ENCODE data around the gene ANGEL2. TPM values are rescaled to one million over a fixed set of nuclear protein-coding genes. Genes with fewer than 3 reads are reported as not detected.

ANGEL2 gene
- total and polyA plus RNA-seq, 2 of the 4 experiments (the other 2 are of a cell fraction): 13.4 to 44.1 TPM

DNA sequence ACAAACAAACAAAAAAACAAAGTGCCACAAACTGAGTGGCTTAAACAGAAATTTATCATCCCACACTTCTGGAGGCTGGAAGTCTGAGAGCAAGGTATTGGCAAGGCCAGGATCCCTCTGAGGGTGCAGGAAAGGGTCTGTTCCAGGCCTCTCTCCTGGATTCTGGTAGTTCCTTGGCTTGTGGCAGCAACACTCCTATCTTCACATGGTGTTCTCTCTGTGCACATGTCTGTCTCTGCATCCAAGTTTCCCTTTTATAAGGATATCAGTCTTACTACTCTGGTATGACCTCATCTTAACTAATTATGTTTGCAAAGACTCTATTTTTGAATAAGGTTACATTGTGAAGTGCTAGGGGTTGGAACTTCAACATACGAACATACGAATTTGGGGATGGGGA is 70.6 kb downstream of the ANGEL2 start:
- no peak overlapping the region for H3K23ac ChIP-seq (ENCODE audit: low read depth, low read length)
- no peak overlapping the region for H2AK5ac ChIP-seq (ENCODE audit: low read depth, low read length)
- no peak overlapping the region for H3K4ac ChIP-seq (ENCODE audit: low read depth, low read length)
- no peak overlapping the region for H2BK15ac ChIP-seq (ENCODE audit: low read depth, low read length)
- no peak overlapping the region for H3K4me3 ChIP-seq (ENCODE audit: insufficient read depth, low read depth, low read length)
- H3K9me3 ChIP-seq (ENCODE audit: control insufficient read depth, insufficient read depth, low read length): peaks cover 6% of the 10 kb centered on the region
- H2AK9ac ChIP-seq (replicated peaks; ENCODE audit: low read depth, low read length, poor library complexity): no peak overlapping the region
- peaks cover 7% of the 10 kb centered on the region; the same call in 1 of the 2 replicates for H3K27me3 ChIP-seq (ENCODE audit: control insufficient read depth, insufficient read depth, low read length)
- dilution Hi-C loops (cut with HindIII; ENCODE audit: low sequenced_read_pairs, unreplicated experiment): no loop called here
- H3K4me2 ChIP-seq (ENCODE audit: low read depth, low read length): no peak overlapping the region
- H3K18ac ChIP-seq (ENCODE audit: low read depth, low read length): no peak overlapping the region
- no peak overlapping the region for H2BK5ac ChIP-seq (ENCODE audit: low read depth, low read length, poor library complexity, severe bottlenecking)
- H2BK120ac ChIP-seq (ENCODE audit: low read depth, low read length): no peak overlapping the region
- no peak overlapping the region for H4K5ac ChIP-seq (ENCODE audit: low read depth, low read length)
- ChIA-PET POLR2A (ENCODE audit: unreplicated experiment) (no interaction called here), CTCF (no interaction called here)
- no peaks in the 10 kb centered on the region for H4K20me1 ChIP-seq (ENCODE audit: insufficient read depth, low read length)
- TF ChIP-seq NFE2L2 (IDR thresholded peaks at IDR 0.05; ENCODE audit: low read depth, low read length) (no peak), BHLHE40 (IDR thresholded peaks at IDR 0.05; ENCODE audit: low read depth, low read length) (no peak), MAZ (IDR thresholded peaks at IDR 0.05; ENCODE audit: borderline replicate concordance, low read depth, low read length) (no peak), CEBPB (IDR thresholded peaks at IDR 0.05; ENCODE audit: low read depth, low read length) (no peak), FOS (IDR thresholded peaks at IDR 0.05; ENCODE audit: low read depth, low read length) (no peak), CHD1 (IDR thresholded peaks at IDR 0.05; ENCODE audit: low read depth, low read length) (no peak), MAFK (IDR thresholded peaks at IDR 0.05; ENCODE audit: low read depth, low read length) (no peak), POLR2A (IDR thresholded peaks at IDR 0.05; ENCODE audit: low read depth, low read length) (no peak), SMC3 (IDR thresholded peaks at IDR 0.05; ENCODE audit: low read depth, low read length) (no peak), RCOR1 (IDR thresholded peaks at IDR 0.05; ENCODE audit: insufficient replicate concordance, low read length) (no peak), RAD21 (IDR thresholded peaks at IDR 0.05; ENCODE audit: low read length) (no peak), MXI1 (IDR thresholded peaks at IDR 0.05; ENCODE audit: borderline replicate concordance, low read depth, low read length) (no peak), RFX5 (IDR thresholded peaks at IDR 0.05; ENCODE audit: low read depth, low read length) (no peak)
- TF ChIP-seq, protein P1, sequence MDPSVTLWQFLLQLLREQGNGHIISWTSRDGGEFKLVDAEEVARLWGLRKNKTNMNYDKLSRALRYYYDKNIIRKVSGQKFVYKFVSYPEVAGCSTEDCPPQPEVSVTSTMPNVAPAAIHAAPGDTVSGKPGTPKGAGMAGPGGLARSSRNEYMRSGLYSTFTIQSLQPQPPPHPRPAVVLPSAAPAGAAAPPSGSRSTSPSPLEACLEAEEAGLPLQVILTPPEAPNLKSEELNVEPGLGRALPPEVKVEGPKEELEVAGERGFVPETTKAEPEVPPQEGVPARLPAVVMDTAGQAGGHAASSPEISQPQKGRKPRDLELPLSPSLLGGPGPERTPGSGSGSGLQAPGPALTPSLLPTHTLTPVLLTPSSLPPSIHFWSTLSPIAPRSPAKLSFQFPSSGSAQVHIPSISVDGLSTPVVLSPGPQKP (IDR thresholded peaks at IDR 0.05; ENCODE audit: borderline replicate concordance, low read depth, low read length): no peak
- TF ChIP-seq, protein P2, sequence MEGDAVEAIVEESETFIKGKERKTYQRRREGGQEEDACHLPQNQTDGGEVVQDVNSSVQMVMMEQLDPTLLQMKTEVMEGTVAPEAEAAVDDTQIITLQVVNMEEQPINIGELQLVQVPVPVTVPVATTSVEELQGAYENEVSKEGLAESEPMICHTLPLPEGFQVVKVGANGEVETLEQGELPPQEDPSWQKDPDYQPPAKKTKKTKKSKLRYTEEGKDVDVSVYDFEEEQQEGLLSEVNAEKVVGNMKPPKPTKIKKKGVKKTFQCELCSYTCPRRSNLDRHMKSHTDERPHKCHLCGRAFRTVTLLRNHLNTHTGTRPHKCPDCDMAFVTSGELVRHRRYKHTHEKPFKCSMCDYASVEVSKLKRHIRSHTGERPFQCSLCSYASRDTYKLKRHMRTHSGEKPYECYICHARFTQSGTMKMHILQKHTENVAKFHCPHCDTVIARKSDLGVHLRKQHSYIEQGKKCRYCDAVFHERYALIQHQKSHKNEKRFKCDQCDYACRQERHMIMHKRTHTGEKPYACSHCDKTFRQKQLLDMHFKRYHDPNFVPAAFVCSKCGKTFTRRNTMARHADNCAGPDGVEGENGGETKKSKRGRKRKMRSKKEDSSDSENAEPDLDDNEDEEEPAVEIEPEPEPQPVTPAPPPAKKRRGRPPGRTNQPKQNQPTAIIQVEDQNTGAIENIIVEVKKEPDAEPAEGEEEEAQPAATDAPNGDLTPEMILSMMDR (conservative IDR thresholded peaks at IDR 0.05; ENCODE audit: low read depth, low read length): no peak
- TF ChIP-seq, protein P3, sequence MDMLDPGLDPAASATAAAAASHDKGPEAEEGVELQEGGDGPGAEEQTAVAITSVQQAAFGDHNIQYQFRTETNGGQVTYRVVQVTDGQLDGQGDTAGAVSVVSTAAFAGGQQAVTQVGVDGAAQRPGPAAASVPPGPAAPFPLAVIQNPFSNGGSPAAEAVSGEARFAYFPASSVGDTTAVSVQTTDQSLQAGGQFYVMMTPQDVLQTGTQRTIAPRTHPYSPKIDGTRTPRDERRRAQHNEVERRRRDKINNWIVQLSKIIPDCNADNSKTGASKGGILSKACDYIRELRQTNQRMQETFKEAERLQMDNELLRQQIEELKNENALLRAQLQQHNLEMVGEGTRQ (IDR thresholded peaks at IDR 0.05; ENCODE audit: low read depth, low read length): no peak
- intact Hi-C loops (cut with micrococcal nuclease): no loop called here
- in situ Hi-C loops (cut with MboI; ENCODE audit: low sequenced_read_pairs): no loop called here
- H4K91ac ChIP-seq (ENCODE audit: insufficient read depth, low read depth, low read length): no peak overlapping the region
- no peaks in the 10 kb centered on the region for H3K36me3 ChIP-seq (ENCODE audit: control insufficient read depth, insufficient read depth, low read length)
- ATAC-seq (ENCODE audit: low read depth): no peak
- H3K9me1 ChIP-seq (ENCODE audit: insufficient read depth, low read length): peaks cover 1% of the 10 kb centered on the region; the same call in 1 of the 2 replicates
- no peaks in the 10 kb centered on the region for H3K4me1 ChIP-seq (ENCODE audit: control insufficient read depth, insufficient read depth, low read length)
- H4K8ac ChIP-seq (ENCODE audit: low read depth in 2 of 2, low read length in 2 of 2): no peak overlapping the region
- no peak overlapping the region for H3K56ac ChIP-seq (ENCODE audit: extremely low read depth, insufficient read depth, low read length)
- no peak overlapping the region for H2BK20ac ChIP-seq (ENCODE audit: low read depth, low read length)
- no peaks in the 10 kb centered on the region for H3K79me1 ChIP-seq (ENCODE audit: low read depth in 1 of 2, low read length in 2 of 2)
- H3K27ac ChIP-seq (ENCODE audit: insufficient read depth, low read length): no peak overlapping the region
- H2AFZ ChIP-seq (replicated peaks; ENCODE audit: low read length, poor library complexity): no peak overlapping the region
- WGBS, 2 experiments (ENCODE audit: extremely low coverage in 2 of 2, insufficient read length in 1 of 2): no CpG with 5 or more reads among the region's 2 CpGs
- H3K9ac ChIP-seq (ENCODE audit: low read depth, low read length): no peak overlapping the region
- no TSS peak for BruUV-seq (replicated peaks)
- H3K14ac ChIP-seq (replicated peaks; ENCODE audit: low read depth, low read length): no peak overlapping the region
- no peak for DNase-seq
